Measurements from ENCODE around the gene COL12A1.

COL12A1 gene

DNA sequence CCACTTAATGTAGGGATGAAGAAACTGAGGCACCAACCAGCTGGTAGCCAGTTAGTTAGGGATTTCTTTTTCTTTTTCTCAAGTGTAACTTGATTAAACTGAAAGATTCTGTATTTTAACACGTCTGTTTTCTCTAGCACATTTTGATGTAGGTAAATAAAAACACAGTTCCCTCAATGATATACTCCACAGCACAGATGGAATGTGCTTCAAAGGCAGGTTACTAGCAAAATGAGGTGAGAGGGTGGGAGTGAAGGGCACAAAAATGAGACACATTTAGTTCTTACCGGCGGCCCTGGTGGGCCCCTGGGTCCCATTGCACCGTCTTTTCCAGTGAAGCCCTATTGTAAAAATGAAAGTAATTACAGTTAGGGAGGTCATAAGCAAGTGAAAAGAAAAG is 108.9 kb downstream of the COL12A1 start:
- DNase-seq (ENCODE audit: low read depth), result no peak

DNA sequence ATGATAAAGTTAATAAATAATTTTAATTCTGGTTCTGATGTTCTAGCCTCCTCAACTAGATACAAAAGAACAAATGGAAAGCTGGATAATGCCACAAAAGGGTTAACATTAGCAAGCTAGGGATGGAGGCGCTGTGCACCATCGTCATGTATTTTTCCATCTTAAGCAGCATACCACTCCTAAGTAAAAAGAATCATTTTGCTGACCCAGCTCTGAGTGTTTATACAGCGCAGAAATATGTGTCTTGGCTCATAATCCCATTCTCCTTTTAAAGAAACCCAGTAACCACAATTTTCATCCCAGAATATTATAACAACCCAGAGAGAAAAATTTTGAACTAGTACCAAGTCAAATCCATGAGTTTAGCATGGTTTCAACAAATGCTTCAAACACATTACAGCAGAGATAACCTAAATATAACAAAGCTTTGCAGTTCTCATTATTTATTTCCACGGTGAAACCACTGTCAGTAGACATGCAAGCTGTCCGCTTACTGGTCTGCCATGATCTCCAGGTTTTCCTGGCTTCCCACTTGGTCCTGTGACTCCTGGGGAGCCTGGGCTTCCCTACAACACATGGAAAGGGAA is 111.1 kb downstream of the COL12A1 start:
- no peak for DNase-seq (ENCODE audit: low read depth)

DNA sequence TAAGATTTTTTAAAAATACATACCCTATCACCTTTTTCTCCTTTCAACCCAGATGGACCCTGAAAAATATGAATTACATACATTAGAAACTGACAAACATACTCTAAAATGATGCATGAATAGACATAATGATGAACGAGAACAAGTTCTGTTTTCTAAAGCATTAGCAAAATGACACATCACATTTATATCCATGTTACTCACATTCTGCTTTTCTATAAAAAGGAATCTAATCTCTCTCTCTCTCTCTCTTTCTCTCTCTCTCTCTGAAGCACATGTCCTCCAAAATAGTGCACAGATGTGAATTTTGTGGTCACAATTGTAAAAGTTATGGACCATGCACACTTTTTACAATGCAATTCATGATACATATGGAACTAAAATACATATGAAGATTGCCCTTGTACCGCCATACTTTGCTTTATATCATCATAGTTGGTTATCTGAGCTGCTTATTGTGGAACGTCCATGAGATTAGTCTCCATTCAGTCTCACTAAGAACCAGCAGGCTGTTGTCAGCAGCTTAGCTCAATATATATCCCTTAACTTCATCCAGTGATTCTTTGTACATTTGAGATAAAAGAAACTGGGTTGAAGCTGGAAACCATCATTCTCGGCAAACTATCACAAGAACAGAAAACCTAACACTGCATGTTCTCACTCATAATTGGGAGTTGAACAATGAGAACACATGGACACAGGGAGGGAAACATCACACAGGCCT is 114.2 kb downstream of the COL12A1 start:
- DNase-seq (ENCODE audit: low read depth), result no peak

DNA sequence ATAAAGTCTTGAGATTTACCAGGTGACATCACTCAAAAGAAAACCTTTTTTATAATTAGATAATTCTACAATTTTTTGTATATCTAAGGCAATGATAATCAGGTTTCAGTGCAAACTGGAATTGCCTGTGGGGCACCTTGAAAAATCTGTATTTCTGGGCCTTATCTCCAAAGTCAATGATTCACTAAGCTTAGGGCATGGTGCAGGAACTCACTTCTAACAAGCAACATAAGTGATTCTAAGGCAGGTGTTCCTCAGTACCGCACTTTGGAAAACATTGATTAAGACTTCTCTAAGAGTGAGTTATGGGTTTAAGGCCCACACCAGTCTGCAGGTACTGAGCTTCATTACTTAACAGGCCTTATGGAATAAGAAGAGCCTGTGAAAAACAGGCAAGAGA is 115.3 kb downstream of the COL12A1 start:
- no peak for DNase-seq (ENCODE audit: low read depth)

DNA sequence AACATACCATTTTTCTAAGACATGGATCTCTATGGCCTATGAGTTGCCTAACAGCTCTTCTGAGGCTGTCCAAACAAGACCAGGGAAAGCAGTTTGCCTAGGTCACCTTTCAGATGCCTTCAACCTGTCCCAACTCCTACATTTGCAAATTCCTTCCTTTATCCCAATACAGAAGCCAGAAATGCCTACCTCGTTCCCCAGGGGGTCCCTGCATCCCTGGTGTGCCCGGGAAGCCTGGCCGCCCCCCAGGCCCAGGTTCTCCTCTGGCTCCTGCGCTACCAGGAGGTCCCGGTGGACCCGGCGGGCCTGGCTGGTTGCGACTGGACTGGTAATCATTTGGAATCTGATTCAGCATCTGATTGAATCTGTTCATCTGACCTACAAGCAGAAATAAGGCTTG is 115.9 kb downstream of the COL12A1 start:
- DNase-seq (ENCODE audit: low read depth), result no peak

DNA sequence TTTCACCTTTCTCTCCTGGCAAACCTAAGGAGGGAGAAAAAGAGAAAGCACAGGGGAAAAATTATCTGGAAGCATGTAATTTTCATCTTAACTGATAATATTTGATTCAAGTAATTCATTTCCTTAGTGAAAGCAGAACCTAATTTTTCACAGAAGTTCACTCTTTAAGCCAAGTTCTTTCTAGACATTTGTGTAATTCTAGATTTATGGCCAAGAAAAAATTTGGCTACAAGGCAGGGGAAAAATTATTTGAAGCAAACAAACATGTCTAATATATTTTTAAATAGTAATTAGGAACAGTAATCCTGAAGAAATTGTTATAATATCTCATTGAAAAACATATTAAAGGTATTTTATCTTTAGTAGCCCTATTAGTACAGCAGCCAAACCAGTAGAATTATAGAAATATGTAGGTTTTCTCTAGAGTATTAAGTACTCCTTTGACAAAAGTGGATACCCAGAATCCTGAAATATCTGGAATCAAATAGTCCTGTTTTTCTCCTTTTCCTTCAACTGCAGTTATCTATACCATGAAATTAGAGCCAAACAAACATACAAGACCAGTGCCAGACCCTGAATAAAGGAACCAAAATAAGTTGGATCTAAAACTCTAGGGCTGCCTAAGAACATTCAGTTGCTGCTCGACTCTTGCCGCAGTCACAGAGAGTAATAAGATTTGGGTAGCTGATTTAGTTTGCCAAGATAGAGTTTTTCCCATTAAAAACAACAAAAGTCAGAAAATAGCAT is 116.5 kb downstream of the COL12A1 start:
- no peak for DNase-seq (ENCODE audit: low read depth)

DNA sequence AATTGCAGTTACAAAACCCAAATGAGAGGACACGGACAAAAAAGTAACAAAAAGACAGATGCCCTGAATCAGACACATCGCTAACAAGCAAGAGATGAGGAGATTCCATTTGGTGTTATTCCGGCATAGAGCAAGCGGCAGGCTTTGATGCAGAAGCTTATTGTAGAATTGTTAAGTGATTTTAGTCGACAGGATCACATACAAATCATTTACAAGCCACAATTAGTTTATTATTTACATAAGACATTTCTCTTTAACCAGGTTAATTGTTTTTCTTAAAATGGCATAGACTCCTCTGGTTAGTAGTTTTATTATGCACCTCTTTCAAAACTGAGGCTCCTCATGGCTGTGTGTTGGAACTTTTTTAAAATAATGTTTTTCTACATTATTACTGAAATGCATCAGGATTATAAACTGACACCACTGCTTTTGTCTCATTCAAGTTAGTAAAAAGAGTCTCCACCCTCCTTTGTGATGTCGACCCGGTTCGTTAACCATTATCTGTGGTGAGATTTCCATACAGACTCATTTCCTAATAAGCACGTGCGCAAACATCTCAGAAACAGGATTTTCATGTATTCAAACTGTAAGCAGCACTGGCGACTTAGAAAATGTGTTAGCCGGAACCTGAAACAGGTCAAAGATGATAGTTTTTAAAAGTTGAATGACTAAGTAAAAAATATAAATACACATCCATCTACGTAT is 119.8 kb downstream of the COL12A1 start:
- DNase-seq (ENCODE audit: low read depth), result no peak

DNA sequence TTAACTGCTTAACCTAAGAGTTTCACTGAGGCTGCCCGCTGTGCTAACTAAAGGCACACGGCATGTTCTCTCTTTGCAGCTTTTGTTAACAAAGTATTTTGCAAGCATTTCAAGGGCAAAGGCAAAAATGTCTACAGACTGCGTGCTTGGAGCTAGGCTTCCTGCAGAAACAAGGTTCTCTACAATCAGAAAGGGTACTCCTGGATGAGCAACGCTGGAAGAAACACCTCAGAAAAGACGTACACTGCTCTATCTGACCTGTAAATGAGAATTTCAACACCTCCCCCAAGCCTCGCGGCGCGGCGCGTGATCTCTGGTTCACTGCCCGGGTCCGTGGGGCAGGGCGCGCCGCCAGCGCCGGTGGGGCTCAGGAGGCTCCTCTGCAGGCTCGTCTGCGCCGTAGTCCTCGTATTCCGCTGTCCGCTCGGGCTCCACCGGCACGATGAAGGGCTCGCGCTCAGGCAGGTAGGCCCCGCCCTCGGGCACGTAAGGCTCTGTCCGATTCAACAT is 120.9 kb downstream of the COL12A1 start:
- DNase-seq (ENCODE audit: low read depth), result no peak

DNA sequence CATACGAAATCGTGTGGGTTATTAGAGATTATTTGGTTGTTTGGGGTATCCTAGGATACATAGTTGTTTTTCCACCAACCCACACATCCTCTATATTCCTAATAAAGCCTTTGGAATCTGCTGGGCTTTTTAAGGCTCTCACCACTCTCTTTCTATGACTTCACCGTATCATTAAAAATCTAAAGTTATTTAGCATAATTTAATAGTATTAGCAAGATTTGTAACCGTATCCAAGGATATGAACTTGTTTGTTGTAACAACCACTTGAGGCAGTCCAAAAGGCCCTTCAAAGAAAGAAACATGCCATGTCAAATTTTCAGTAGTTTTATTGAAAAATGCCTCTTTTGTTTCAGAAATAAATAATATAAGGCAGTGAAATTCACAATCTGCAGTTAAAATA is 121.8 kb downstream of the COL12A1 start:
- DNase-seq (ENCODE audit: low read depth), result no peak

DNA sequence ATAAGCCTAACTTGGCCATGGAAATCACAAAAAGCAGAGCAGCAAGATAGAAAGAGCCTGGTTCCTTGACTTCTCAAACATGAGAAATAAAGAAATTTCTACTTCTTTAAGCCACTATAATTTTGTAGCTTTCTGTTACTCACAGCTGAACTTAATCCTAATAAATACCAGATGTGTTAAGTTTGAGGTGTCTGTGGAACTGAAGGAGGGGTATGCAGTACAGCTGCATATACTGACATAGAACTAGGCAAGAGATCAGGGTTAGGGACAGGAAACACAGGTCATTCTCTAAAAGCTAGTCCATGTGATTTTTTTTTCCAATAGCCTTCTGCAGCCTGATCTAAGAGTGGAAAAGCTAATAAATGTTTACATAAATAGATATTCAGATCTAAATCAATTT is 123.9 kb downstream of the COL12A1 start:
- no peak for DNase-seq (ENCODE audit: low read depth)

DNA sequence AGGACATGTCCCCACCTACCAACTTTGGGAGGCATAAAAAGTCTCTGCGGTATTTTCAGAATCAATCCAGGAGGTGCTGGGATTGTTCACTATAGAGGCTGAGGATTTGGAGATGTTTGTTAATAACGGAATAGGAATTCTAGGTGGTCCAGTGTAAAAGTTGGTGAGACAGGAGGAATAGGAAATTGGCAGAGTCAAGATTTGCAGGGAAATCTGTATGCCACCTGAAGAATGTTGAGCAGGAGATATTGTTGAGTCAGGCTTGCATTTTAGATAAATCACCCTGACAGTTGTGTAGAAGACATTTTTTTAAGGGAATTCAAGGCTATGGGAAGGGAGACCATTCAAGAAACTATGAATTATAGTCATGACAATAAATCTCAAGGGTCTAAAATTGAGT is 124.8 kb downstream of the COL12A1 start:
- DNase-seq (ENCODE audit: low read depth), result no peak

DNA sequence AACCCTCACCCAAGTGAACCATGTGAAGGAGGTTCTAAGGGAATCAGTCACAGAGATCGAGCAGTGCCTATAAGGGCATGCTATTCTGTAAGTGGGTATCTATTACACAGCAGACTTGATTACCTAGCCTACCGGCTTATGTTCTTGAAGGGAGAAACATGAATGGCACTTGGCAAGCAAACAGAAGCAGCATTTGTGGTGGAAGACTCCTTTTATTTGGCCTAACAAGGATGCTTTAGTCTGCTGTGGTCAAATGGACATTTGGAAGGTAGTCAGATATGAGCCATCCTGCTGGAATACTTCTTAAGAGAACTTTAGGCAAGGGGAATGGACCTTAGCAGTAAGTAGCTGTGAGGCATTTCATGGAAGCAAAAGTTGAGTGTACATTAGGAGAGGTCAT is 126.3 kb downstream of the COL12A1 start:
- no peak for DNase-seq (ENCODE audit: low read depth)

DNA sequence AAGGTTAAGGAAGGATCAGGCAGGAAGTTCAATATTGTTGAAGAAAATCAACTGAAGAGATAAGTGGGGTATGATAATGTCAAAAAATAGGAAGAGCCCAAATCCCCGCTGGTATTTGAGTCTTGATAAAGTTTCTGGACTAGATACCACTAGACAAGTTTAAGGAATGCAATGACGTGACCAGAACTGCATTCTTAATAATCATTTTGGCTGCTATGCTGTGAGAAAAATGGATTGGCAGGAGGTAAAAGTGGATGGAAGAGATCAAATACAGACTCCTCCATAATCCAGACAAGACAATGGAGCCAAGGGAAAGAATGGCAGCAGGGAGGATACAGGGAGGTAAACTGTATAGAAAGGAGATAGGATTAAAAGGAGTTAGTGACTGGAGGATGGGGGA is 128.2 kb downstream of the COL12A1 start:
- no peak for DNase-seq (ENCODE audit: low read depth)

DNA sequence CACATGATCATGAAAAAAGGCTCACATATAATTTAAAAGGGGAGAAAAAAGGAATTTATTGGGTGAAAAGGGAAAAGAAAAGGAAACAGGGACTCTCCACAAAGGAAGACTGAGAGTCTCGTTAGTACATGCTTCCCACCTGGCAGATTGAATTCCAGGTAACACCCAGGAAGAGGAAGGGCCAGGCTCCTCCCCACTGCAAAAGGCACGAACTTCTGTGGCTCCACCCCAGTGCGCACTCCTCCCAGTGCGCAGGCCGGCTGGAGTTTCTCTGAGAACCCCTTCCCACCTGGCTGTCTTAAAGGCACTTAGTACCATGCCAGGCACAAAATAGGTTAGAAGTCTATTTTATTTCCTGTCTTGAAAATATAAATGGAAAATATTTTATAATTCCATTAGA is 129.8 kb downstream of the COL12A1 start:
- no peak for DNase-seq (ENCODE audit: low read depth)

DNA sequence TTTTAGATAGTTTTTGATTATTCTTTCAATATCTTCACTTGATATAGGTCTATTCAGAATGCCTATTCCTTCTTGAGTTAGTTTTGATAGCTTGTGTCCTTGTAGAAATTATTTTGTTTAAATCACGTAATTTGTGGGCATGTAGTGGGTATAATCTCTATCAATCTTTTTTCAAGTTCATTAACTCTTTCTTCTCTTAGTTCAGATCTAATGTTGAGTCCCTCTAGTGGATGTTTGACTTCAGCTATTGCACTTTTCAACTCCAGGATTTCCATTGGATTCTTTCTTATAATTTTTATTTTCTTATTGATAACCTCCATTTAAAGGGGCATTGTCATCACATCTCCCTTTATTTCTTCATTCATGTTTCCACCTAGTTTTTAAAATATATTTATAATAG is 135.6 kb downstream of the COL12A1 start:
- no peak for DNase-seq (ENCODE audit: low read depth)

DNA sequence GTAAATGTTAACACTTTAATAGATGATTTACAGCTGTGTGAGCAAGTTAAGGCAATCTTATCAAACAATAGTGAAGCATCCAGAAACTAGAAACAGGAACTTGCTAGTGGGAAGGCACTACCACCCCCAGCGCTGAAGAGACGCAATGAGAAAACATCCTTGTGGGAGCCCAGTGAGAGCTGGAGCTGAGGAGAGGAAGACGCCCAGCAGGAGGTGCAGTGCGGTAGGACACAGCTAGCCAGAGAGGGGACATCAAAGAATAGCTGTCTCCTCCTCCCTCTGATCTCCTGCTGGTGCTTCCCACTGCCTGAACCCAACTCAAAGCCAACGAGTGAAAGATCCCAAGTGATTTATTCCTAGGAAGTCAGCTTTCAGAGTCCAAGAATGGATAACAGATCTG is 140.3 kb downstream of the COL12A1 start:
- DNase-seq (ENCODE audit: low read depth), result no peak

DNA sequence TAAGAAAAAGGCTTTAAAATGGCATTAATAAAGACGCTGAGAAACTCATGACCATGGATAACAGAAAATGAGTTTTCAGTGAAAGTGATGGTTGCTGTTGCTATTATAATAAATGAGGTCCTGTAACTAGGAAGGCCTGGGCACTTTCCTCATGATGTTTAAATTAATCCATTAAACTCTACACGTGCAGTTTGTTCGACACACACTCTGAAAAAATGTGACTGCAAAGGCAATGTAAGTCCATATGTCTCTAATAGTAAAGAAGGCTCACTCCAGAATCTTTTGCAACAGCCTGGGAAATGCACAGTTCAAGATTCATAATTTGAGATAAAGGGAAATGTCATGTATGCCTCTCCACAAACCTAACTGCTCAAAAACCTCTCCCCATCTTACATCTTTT is 153.4 kb downstream of the COL12A1 start:
- no peak for DNase-seq (ENCODE audit: low read depth)

DNA sequence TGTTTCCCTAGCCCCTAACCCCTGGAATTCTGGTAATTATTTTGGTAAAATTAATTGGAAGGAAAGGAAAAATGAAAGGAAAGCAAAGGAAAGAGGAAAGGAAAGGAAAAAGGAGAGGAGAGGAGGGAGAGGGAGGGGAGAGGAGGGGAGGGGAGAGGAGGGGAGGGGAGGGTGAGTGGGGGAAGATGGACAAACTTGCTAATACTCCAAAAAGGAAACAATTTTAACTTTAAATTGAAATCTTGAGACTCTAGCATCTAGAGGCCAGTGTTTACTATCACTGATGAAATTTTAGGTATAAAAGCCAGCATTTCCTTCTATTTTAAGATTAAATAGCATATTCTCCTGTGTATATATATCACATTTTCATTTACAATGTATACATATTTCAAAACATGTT is 156.5 kb downstream of the COL12A1 start:
- no peak for DNase-seq (ENCODE audit: low read depth)

DNA sequence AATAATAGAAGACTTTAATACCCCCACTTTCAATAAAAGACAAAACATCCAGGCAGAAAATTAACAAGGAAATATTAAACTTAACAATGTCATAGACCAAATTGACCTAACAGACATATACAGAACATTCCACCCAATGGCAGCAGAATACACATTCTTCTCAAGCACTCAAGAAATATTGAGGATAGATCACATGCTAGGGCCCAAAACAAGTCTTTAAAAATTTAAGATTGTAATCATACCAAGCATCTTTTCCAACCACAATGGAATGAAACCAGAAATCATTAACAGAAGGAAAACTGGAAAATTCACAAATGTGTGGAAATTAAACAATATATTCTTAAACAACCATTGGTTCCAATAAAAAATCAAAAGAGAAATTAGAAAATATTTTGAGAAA is 161.0 kb downstream of the COL12A1 start:
- no peak for DNase-seq (ENCODE audit: low read depth)

DNA sequence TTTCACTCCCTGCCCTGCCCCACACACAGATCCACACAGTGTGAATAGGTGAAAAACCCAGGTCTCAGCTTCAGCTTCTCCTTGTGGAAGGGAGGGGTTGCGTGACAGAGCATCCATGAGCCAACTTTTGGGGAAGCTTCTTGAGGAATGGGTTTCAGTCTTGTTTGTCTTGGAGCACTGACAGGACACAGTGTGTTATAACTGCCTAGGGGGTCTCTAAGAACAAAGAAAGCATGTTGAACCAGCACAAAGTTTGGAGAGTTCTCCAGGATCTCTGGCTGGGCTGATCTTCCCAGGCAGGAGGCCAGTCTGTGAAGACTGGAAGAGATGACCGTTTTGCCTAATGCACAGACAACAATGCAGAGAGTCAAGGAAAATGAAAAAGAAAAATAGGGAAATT is 164.5 kb downstream of the COL12A1 start:
- DNase-seq (ENCODE audit: low read depth), result no peak
